Measurements from ENCODE around the gene MAPK14. TPM values are rescaled to one million over a fixed set of nuclear protein-coding genes. Genes with fewer than 3 reads are reported as not detected.

MAPK14 gene
- total RNA-seq, 1 experiment from 2014 or later, result 60.4 TPM

- 0 out of 2 replicates have a peak, but pooled peaks cover 3% of the 10 kb centered on the region for H4K20me1 ChIP-seq (ENCODE audit: insufficient read depth)
- no peaks in the 10 kb centered on the region for H3K9me3 ChIP-seq (ENCODE audit: insufficient read depth, low read depth)
- H3K27me3 ChIP-seq (ENCODE audit: insufficient read depth, low read depth), result no peaks in the 10 kb centered on the region
- H3K4me3 ChIP-seq, result peak overlapping the region; percentile 73; the same call in 1 of the 2 replicates
- peaks cover 67% of the 10 kb centered on the region for H3F3A ChIP-seq (ENCODE audit: insufficient read depth, low read depth)
- H2AFZ ChIP-seq, result no peak overlapping the region
- H3K9me2 ChIP-seq (ENCODE audit: insufficient read depth), result no peaks in the 10 kb centered on the region
- CTCF ChIA-PET, result interaction anchor here (0.6 to 1.2 kb wide), 2 partner anchors 176 to 321 kb away, joined by 3 read pairs; no protein-coding TSS in a partner anchor
- BruUV-seq (replicated peaks), result no TSS peak
- intact Hi-C loops (cut with micrococcal nuclease; ENCODE audit: unreplicated experiment), result no loop called here
- POLR2A ChIA-PET (ENCODE audit: unreplicated experiment), result interaction anchor here (0.6 kb wide), 1 partner anchor 812 kb away, joined by 5 read pairs; no protein-coding TSS in a partner anchor
- no peaks in the 10 kb centered on the region for H3K36me3 ChIP-seq (ENCODE audit: low read depth)
- peaks cover 69% of the 10 kb centered on the region for H3K4me1 ChIP-seq (replicated peaks; ENCODE audit: insufficient read depth)
- DNase-seq, result no peak
- TF ChIP-seq, protein P1, sequence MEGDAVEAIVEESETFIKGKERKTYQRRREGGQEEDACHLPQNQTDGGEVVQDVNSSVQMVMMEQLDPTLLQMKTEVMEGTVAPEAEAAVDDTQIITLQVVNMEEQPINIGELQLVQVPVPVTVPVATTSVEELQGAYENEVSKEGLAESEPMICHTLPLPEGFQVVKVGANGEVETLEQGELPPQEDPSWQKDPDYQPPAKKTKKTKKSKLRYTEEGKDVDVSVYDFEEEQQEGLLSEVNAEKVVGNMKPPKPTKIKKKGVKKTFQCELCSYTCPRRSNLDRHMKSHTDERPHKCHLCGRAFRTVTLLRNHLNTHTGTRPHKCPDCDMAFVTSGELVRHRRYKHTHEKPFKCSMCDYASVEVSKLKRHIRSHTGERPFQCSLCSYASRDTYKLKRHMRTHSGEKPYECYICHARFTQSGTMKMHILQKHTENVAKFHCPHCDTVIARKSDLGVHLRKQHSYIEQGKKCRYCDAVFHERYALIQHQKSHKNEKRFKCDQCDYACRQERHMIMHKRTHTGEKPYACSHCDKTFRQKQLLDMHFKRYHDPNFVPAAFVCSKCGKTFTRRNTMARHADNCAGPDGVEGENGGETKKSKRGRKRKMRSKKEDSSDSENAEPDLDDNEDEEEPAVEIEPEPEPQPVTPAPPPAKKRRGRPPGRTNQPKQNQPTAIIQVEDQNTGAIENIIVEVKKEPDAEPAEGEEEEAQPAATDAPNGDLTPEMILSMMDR (conservative IDR thresholded peaks at IDR 0.05), result no peak
- no peak for TF ChIP-seq EZH2 (IDR thresholded peaks at IDR 0.05; ENCODE audit: low read depth)
- H3K4me2 ChIP-seq, result peak overlapping the region; percentile 90
- peak overlapping the region; percentile 88 for H3K27ac ChIP-seq
- peaks cover 34% of the 10 kb centered on the region for H3K79me2 ChIP-seq (ENCODE audit: low read depth)
Observed at GRCh38 chr6:36126553-36127458, 99.2 kb downstream of the MAPK14 start.

DNA sequence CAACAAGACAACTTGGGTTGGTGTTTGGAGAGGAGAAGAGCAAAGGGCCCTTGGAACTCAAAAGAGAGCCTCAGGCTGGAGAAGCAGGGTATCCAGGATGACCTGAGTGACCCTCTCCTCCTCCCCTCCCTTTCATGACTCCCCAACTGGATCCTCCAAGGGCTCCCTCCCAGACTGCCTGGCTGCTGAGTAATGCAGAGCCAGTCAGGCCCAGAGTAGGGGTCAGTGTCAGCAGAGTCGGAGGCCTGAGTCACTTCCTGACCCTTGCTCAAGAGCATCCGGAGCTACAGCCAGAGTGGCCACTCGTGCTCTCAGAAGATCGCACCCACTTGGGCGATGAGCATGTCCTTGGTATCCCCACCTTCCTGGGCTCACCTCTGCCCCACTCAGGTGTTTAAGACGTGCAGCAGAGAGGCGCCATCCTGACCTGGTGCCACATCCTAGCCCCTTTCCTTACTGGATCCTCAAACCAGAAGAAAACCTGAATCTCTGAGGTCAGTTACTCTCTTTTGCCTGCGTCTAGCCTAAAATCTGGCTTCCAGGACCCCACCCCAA lies 99.9 kb downstream of the MAPK14 start:
- H3K27ac ChIP-seq, result peak overlapping the region; percentile 88
- ChIA-PET POLR2A (ENCODE audit: unreplicated experiment) (interaction anchor here (0.6 kb wide), 2 partner anchors 154 to 811 kb away, joined by 3 to 5 read pairs; no protein-coding TSS in a partner anchor), CTCF (interaction anchor here (1.2 kb wide), 1 partner anchor 175 kb away, joined by 3 read pairs; no protein-coding TSS in a partner anchor)
- TF ChIP-seq EZH2 (IDR thresholded peaks at IDR 0.05; ENCODE audit: low read depth), result no peak
- TF ChIP-seq, protein P1 (conservative IDR thresholded peaks at IDR 0.05), result no peak
- no peaks in the 10 kb centered on the region for H3K9me3 ChIP-seq (ENCODE audit: insufficient read depth, low read depth)
- peak overlapping the region; percentile 73 for H3K4me3 ChIP-seq
- peaks cover 71% of the 10 kb centered on the region for H3K4me1 ChIP-seq (replicated peaks; ENCODE audit: insufficient read depth)
- no TSS peak for BruUV-seq (replicated peaks)
- no peaks in the 10 kb centered on the region for H3K27me3 ChIP-seq (ENCODE audit: insufficient read depth, low read depth)
- peaks cover 41% of the 10 kb centered on the region for H3K79me2 ChIP-seq (ENCODE audit: low read depth)
- peak; percentile 75 to 89 for DNase-seq
- H3K36me3 ChIP-seq (ENCODE audit: low read depth), result no peaks in the 10 kb centered on the region; the same call in 1 of the 2 replicates
- H2AFZ ChIP-seq, result no peak overlapping the region
- H4K20me1 ChIP-seq (ENCODE audit: insufficient read depth), result peaks cover 7% of the 10 kb centered on the region
- H3F3A ChIP-seq (ENCODE audit: insufficient read depth, low read depth), result peaks cover 69% of the 10 kb centered on the region
- H3K9me2 ChIP-seq (ENCODE audit: insufficient read depth), result no peaks in the 10 kb centered on the region
- intact Hi-C loops (cut with micrococcal nuclease; ENCODE audit: unreplicated experiment), result no loop called here
- H3K4me2 ChIP-seq, result peak overlapping the region; percentile 90

DNA sequence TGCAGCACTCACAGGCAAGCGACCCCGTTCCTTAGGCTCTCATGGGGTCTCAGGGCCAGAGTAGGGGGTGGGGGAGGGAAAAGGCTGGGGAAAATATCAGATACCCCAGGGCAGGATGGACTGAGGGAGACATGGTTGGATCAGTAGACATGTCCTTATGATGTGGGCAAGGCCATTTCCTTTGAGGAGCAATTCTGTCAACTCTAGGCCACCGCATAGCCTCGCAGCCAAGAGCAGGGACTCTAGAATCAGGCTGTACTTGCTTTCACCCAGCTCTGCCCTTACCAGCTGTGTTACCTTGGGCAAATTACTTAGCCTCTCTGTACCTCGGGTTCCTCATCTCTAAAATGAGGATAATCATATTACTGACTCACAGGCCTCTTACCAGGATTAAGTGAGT lies 100.5 kb downstream of the MAPK14 start:
- Histone ChIP-seq H2AFZ (no peak overlapping the region), H3K36me3 (ENCODE audit: low read depth) (peaks cover 4% of the 10 kb centered on the region), H3K79me2 (ENCODE audit: low read depth) (peaks cover 46% of the 10 kb centered on the region), H4K20me1 (ENCODE audit: insufficient read depth) (peaks cover 12% of the 10 kb centered on the region), H3K4me2 (peak overlapping the region; percentile 90), H3K9me2 (ENCODE audit: insufficient read depth) (no peaks in the 10 kb centered on the region), H3F3A (ENCODE audit: insufficient read depth, low read depth) (peaks cover 69% of the 10 kb centered on the region), H3K4me1 (replicated peaks; ENCODE audit: insufficient read depth) (peaks cover 77% of the 10 kb centered on the region), H3K4me3 (peak overlapping the region; percentile 73), H3K27ac (peak overlapping the region; percentile 88), H3K27me3 (ENCODE audit: insufficient read depth, low read depth) (no peaks in the 10 kb centered on the region), H3K9me3 (ENCODE audit: insufficient read depth, low read depth) (no peaks in the 10 kb centered on the region)
- CTCF ChIA-PET, result no interaction called here
- POLR2A ChIA-PET (ENCODE audit: unreplicated experiment), result interaction anchor here (0.6 kb wide), 1 partner anchor 155 kb away, joined by 3 read pairs; no protein-coding TSS in a partner anchor
- TF ChIP-seq EZH2 (IDR thresholded peaks at IDR 0.05; ENCODE audit: low read depth), result no peak
- TF ChIP-seq, protein P1 (conservative IDR thresholded peaks at IDR 0.05), result no peak
- DNase-seq, result no peak
- BruUV-seq (replicated peaks), result no TSS peak
- intact Hi-C loops (cut with micrococcal nuclease; ENCODE audit: unreplicated experiment), result no loop called here

Measured in PC-9 (cell line).